Kidney glomerular epithelial cell (primary cell): ENCODE results near the gene LARP6.
A peak's percentile ranks its signal among the peaks of the same experiment; 100 is the strongest.
"Not testable (repeated sequence)": the region's sequence is repeated elsewhere in the genome, so short reads cannot be mapped to it uniquely, and the experiment has no call there.

ENCODE experiments used
- DNase-seq: peaks from one replicate; lab custom pipeline; 2025; lab: John Stamatoyannopoulos, UW

LARP6 gene

DNA sequence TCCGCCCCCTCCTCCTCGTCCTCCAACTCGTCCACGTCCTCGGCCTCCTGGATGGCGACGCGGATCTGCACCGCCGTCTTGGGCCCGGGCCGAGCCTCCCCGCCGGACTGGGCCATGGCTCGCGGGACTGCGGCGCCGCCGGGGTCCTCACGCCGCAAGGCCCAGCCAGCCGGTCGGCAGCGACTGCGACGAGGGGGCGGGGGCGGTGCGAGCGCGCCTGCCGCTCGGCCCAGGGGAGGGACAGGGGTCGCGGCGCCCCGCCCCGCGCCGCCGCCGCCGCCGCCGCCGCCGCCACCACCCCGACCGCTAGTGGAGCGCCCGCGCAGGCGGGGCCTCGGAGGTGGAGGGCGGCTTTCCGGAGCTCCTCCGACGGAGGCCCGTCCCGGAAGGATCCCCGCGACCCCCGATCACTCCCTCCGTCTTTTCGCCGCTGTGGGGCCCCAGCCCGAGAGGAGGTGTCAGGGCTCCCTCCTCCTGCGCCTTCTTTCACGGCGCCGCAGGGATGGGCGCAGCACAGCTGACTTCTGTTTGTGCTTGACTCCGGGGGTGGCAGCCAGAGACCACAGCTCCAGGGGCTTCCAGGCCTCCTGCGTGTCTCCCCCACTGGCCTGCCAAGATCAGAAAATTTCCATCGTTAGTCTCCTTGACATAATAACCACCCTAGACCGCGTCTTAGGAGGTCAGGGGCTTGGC lies at the start of gene LARP6:
Gene LARP6, minus strand, starts transcription at position 185 of the 693 bp plus-strand sequence. Its CDS starts 69 bp downstream, at position 116.
- peak; percentile 42 for DNase-seq

DNA sequence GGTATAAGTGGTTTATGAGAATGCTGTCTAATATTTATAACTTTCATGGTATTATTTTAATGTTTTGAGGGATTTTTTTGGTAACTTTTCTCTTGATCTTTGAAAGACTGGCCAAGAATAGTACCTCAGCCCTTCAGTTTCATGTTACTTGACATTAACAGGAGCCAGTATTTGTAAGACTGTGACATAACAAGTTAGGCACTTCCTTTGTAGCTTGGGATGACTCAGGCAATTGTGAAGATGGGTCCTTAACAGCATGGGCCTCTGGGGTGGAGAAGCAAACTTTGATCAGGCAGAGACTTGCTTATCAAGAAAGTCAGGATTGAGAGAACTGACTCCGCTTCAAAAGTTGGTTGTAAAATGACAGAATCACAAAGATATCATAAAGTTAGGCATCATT lies 48.1 kb upstream of the LARP6 start:
- DNase-seq: peak; percentile 40

DNA sequence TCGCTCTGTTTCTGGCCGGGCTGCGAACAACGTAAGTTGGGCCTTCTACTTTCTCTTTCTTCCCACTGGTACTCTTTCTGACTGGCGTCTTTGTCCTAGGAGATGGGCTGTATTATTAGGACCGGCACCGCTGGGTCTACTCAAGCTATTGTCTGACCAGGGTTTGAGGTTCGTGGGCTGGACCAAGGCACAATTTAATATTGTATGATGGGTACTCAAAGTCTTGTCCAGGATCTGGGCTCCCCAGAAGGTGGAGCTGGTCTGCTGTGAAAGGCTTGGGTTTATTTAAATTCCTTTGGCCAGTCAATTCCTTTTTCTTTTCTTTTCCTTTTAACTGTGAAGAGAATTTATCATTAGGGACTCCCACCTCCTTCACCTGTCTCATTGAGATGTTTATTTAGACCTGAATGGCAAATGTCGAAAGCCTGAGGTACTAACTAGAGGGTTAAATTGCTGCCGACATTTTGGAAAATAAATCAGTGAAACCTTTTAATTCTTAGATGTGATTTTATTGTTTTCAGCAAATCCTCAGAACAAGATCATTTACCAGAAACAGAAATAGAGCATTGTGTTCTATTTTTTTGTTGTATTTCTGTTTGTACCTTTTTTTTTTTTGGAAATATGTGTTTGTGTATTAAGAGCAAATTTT lies 39.1 kb upstream of the LARP6 start:
- peak; percentile 68 for DNase-seq

DNA sequence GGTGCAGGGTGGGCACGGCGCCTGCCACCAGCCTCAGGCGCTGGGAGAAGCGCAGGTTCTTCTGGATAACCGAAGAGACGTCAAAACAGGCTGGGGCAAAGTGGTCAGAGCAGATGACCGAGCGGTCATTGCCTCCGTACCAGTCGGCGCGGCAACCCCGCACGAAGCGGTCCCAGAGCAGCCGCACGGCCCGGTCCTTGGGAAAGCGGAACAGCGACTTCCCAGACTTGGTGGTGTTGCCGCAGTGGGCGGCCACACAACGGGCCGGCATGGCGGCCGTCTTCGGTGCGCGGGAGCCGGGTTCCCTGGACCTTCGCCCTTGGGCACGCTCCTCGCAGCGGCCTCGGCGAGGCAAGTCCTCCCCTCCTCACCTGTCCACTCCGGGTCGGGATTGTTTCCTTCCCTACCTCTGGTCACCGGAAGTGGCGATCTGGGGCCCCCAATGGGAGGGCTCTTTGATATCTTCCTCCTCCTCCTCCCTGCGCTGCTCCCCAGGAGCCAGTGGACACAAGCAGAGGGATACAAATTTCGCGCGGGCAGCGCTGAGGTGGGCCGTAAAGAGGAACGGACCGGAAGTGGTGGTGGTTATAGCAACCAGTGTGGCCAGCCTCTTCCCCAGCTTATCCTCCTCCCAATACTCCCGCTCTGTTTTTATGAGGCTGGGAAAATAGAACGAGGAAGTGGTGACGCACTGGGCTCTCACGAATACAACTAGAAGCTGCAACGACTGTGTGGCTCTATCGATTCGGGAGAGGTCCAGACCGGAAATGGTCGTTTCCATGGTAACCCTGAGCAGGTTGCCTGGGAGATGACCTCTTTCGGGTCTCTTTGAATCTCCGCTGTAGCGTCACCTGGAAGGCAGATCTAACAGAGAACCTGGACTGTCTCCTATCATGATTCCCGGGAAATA lies 38.3 kb upstream of the LARP6 start, which contains the start of the genes LRRC49 and THAP10:
Gene LRRC49, plus strand, starts transcription at position 825 of the 910 bp plus-strand sequence. Its CDS starts 69 bp downstream, at position 894.
Gene THAP10, minus strand, starts transcription at position 432 of the 910 bp plus-strand sequence. Its CDS starts 161 bp downstream, at position 271.
- peak; percentile 94 for DNase-seq

DNA sequence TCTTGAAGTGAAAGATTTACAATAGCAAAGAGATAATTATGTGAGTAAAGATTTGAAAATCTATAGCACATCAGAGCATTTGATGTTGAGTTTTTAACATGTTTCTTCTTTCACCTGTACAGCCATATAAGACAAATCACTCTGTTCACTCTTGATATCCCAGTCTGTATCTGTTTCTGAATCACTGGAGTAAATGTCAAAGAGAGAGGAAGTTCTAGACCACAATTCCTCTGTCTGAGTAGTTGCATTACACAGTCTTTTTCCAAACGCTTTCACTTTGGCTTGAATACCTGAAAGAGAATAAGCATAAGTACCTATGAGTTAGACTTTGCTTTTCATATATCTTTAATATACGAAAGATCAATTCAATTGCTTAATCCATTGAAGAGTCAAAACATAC lies 28.4 kb upstream of the LARP6 start:
- DNase-seq: no peak

DNA sequence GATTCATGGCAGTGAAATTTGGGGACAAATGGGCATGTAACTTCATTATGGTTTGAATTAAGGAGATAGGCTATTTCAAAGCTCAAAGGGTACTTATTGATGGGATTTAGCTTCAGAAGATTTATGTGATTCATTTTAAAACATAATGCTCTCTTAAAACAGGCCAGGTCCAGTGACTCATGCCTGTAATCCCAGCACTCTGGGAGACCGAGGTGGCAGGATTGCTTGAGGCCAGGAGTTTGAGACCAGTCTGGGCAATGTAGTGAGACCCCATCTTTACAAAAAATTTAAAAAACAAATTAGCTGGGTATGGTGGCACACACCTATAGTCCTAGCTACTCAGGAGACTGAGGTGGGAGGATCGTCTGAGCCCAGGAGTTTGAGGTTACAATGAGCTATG lies 26.8 kb upstream of the LARP6 start:
- DNase-seq: no peak

DNA sequence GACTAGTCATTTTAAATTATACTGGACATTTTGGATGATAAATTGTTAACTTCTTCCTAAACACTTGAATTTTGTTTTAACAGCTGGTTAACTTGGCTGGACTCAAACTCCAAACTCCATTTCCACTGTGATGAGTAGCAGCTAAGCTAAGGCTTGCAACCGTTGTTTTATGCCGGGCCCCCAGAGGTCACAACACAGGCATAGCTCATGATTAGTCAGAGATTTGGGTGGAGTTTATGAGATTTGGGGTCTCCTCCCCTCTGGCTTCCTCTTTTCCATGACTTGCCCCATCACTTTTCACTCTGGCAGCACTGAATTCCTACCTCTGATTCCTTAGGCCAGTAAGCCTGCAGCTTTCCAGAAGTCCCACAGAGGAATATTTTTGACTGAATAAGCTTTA lies 25.4 kb upstream of the LARP6 start:
- no peak for DNase-seq

DNA sequence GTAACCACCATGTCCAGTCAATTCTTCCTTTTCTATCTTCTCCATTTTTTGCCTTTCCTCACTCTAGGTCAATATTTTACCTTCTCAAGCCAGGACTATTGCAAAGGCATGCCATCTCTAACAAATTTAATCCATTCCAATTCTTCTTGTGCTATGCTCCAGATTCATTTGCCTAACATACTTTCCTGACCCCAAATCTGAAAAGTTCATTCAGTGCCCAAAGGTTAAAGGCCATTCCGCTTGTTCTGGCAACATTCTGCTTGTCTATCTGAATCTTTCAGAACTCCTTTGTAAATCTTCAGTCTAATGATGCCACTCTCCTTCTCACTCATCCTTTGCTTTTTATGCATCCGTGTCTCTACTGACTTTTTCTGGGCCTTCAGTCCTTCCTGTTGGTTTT lies 22.7 kb upstream of the LARP6 start:
- DNase-seq: no peak

DNA sequence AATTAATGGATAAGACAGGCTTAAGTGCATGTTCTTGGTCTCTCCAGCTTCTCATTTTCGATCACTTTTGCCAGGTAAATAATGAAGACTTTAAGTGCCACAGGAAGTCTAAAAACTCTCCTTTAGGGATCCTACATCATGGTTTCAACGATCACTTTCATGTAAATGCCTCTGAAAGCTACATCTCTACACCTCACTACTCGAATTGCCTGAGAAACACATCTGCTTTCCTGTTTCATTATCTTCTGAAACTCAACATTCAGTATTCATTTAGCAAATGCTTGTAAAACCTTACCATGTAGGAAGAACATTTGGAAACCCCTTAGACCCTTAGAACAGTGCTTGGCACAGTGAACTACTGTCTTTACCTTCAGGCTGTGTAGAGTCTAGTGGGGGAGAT lies 22.1 kb upstream of the LARP6 start:
- DNase-seq: no peak

DNA sequence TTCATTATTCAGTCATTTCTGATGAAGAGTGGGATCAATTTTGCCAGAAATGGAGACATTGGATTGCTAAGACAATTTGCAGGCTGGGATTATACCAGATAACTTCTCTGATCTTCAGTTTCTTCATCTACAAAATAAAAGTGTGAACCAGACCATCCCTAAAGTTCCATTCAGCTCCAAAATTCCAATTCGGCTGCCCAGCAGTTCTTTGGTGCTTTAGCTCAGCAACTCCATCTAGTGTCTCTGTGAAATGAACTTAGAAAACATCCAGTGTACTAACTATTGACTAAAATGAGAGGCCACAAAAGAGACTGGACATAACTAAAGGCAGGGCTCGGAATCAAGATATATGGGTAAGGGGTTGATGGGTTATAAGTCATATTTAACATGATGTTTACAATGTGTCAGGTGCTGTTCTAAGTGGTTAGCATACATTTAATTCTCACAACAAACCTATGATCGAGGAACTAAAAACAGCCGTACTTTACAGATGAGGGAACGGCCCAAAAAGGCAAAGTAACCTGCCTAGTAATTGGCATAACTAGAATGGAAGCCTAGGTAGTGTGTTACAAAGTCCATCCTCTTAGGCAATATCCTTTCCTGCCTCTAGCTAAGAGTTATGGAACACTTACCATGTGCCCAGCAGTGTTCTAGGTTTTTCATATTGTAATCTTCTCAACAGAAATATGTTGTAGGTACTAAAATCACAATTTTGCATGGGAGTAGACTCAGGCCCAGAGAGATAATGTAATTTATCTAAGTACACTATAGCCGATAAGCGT lies 21.2 kb upstream of the LARP6 start:
- peak; percentile 9 for DNase-seq

DNA sequence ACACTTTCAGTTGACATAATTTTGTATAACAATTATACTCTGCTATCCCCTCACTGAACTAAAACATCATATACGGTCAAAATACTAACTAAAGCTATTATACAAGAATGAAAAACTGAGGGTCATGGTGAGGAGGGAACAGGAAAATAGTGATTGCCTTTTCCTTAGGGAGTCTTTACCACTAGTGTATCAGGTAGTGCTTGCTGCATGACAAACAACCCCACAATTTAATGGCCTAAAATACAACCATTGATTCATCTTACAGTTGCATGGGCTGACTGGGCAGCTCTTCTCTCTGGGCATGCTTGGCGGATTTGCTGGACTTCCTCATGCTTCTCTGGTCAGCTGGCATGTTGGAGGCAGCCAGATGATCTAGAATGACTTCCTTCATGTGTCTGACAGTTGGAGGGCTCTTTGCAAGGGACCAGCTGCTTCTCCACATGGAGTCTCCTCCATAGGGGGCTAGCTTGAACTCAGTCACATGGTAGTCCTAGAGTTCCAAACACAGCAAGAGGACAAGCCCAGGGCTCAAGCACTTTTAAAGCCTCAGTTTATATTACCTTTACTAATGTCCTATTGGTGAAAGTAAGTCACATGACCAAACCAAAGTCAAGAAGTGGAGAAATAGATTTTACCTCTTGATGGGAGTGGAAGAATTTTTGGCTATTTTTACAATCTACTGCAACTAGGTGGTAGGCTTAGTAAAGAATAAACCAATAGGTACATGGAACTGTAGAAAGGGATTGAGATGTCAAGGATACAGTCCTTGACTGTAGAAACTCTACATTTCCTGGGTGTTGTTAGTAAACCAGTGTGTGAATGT lies 19.5 kb upstream of the LARP6 start:
- DNase-seq: no peak

DNA sequence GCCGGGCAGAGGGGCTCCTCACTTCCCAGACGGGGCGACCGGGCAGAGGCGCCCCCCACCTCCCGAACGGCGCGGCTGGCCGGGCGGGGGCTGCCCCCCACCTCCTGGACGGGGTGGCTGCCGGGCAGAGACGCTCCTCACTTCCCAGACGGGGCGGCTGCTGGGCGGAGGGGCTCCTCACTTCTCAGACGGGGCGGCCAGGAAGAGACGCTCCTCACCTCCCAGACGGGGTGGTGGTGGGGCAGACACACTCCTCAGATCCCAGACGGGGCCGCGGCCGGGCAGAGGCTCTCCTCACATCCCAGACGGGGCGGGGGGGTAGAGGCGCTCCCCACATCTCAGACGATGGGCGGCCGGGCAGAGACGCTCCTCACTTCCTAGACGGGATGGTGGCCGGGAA lies 17.5 kb upstream of the LARP6 start:
- DNase-seq: not testable (repeated sequence)

DNA sequence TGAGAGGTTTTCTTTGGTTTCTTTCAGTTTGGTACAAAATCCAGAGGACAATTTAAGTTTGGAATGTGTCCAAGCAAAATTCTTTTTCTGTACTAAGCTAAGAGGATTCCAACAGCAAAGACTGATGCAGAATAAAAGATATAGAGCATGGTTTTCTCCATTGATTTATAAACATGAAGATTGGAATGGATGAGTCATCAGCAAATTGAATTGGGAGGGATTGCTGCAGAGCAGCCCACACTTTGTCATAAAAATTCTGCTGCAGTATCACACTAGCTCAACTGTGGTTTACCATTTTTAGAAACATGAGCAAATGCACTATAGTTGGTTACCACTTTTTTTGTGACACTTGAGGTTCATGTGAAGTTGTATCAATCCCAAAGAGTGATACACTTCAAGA lies 16.1 kb upstream of the LARP6 start:
- no peak for DNase-seq

DNA sequence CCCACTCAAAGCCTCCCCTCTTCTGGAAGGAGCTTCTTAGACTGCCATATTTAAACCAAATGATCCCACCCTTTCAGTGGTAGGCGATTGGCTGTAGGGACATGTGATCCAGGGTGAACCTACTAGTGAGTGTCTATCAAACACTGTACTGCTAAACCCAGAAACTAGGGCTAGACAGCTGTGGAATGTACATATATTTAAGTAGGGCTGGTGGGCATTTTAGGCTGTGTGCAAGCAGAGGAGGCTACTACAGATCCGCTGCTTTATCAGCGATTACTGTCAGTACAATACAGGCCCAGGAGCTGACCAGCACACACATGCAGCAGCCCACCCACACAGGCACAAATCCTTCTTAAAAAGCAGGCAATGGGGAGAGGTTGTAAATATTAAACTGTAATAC lies 15.4 kb upstream of the LARP6 start:
- DNase-seq: no peak

DNA sequence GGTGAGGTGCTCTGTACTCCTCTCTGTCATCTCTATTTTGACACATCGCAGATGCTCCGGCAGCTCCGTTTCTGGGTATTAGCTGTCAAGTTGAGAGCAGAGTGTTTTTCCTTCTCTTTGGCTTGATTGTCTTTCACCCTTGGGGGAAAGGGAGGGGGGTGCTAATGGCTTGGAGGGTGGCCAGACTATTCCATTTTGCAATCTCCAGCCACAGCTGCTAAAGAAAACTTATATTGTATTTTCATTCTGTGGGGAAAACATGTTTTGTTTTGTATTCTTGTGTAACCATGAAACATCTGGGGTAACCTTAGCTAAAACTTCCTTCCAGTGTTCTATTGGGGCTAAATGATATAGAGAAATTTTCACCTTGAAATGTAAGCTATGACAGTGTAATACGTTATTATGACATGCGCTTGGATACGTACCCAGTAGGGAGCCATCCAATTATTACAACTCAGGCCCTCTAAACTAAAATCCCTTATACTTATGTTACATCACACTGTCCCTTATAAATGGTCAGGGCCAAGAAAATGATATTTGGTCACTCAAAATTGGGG lies 14.0 kb upstream of the LARP6 start:
- DNase-seq: no peak

DNA sequence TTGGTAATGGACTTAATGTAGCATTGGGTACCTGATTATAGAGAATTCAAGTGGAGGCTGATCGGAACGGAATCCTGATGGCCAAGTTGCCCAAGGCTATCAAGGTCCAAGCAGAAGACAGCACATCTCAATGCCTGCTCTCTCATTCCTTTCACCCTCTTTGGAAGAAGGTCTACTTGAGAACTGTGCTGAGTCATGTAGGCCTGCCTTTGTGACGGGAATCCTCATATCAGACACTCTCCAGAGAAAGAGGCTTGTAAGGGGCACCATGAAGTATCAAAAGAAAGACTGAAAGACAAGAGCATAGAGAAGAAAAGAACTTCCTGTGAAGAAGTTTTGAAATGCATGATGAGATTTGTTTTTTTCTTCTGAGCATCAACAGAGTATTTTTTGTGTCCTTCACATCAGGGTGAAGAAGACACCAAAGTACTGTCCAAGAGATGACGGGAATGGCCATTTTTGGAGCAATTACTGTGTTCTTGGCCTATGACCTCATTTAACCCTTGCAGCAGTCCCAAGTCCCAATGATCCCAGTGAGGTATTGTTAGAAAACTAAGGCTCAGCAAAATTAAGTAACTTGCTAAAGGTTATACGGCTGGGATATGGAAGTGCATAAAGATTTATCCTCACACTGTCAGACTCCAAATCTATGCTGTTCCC lies 13.2 kb upstream of the LARP6 start:
- DNase-seq: no peak

DNA sequence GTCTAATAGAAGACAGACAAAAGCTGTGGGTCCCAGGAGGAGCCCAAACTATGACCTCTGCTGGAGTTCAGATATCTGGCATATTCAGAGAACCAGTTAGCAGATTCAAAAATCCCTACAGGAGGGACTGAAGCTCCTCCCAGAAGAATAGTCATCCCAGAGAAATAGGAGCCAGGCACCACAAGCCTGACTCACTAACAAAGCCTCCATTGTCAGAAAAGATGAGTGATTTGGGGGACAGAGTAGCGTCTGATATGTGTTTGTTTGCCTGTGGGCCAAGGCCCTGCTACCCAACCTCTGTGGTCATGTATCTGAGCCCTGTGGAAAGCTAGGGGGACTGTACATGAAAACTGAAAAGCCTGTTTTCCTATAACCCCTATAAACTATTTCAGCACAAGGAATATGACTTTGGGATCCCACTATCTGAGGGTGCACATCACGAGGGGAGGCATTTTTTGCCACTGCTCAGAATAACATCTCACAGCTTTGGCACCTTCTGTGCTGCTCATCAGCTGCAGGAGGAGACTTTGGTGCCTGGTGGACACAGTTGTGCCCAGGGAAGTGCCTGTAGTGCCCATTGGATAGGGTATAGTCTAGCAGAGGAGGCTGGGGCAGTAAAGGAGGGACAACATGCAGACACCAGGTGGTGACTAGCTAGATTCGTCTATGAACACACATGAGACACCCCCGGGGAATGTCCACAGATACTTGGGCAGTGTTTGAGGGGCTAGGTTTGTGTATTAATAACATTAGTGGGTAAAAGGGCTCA lies 9.7 kb upstream of the LARP6 start:
- peak; percentile 94 for DNase-seq

DNA sequence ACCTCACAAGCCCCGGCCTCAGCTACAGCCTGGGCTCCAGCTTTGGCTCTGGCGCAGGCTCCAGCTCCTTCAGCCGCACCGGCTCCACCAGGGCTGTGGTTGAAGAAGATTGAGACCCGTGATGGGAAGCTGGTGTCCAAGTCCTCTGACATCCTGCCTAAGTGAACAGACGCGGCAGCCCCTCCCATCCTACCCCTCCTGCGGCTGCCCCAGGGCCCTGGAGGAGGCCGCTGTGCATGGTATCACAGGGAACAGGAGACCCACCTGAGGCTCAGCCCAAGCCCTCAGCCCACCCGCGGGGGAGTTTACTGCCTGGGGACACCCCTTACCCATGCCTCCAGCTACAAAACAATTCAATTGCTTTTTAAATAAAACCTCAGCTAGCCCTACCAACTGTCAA lies 6.0 kb upstream of the LARP6 start:
- no peak for DNase-seq

DNA sequence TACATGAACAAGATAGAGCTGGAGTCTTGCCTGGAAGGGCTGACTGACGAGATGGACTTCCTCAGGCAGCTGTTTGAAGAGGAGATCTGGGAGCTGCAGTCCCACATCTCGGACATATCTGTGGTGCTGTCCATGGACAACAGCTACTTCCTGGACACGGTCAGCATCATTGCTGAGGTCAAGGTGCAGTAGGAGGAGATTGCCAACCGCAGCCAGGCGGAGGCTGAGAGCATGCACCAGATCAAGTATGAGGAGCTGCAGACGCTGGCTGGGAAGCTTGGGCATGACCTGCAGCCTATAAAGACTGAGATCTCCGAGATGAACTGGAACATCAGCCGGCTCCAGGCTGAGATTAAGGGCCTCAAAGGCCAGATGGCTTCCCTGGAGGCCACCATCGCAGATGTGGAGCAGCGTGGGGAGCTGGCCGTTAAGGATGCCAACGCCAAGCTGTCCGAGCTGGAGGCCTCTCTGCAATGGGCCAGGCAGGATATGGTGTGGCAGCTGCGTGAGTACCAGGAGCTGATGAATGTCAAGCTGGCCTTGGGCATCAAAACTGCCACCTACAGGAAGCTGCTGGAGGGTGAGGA lies 5.5 kb upstream of the LARP6 start:
- DNase-seq: no peak
